Stimulated activated CD8-positive, alpha-beta memory T cell treated with anti-CD3 and anti-CD28 coated beads, Interleukin-7, amount 100 ng/mL, for 24 hours (primary cell): ENCODE results near the gene HSD17B8.
"Not testable (repeated sequence)": the region's sequence is repeated elsewhere in the genome, so short reads cannot be mapped to it uniquely, and the experiment has no call there.

Source experiments
- DNase-seq: peaks from one replicate; pipeline ENCODE4 v3.0.0-alpha.2; 2020; ENCODE audit warnings: low read depth

Gene HSD17B8

DNA sequence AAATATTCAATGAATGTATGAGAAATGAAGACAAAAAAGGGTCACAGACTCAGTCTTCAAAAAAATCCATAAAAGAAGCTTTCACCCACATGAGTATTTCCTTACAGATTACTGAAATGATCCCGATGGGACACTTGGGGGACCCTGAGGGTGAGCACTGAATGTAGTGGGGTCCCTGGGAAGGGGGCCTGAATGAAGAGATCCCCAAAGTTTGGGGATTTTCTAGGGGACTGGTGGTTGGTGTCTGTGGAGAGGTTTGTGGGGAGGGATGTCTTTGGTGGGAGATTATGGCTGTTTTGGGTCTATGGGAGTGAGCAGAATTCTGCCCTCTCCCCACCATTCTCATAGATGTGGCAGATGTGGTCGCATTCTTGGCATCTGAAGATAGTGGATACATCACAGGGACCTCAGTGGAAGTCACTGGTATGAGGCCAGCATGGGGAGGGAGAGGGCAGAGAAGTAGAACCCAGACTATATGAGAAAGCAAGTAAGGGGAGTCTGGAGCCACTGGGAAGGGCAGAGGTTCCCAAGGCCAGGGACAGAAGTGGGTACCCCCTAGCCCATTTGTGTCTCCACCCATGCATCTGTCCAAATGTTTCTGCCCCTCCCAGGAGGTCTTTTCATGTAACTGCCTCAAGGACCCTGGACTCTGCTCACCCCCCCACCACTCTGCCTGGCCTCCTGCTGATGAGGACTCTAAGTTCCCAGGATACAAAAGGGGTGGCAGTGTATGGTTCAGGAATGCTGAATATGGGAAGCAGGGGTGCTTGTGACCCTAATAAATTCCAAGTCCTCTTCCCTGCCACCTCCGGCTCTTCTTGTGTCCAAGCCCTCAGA is 1.8 kb downstream of the HSD17B8 start:
- no peak for DNase-seq

DNA sequence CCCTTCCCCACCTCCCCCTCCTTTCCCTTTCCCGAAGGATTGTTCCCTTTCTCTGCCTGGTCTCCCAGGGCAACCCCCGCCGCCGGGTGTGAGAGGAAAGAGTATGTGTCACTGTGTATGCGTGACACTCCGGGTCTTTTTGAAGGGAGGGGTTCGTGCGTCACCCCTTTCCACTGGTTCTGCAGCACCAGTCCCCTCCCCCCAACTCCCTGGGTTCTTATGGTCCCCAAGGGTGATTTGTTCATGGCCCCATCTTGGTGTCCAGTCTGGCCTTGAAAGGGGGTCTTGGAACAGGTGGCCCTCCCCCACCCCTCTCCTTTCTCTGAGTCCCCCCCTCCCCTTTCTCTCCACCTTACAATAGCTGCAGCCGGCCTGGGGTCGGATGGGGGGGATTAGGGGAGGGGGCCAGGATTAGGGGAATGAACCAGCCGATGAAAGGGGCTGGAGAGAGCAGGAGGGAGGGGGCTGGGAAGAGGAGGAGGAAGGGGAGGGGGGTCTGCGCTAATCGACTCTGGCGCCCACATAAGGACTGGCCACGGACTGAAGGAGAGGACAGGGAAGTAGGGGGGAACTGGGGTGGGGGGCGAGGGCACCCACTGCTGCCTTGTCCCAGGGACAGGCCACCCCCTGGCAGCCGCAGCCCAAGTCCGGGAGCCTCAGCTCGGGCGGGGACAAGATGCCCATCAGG is 2.6 kb downstream of the HSD17B8 start:
- no peak for DNase-seq

DNA sequence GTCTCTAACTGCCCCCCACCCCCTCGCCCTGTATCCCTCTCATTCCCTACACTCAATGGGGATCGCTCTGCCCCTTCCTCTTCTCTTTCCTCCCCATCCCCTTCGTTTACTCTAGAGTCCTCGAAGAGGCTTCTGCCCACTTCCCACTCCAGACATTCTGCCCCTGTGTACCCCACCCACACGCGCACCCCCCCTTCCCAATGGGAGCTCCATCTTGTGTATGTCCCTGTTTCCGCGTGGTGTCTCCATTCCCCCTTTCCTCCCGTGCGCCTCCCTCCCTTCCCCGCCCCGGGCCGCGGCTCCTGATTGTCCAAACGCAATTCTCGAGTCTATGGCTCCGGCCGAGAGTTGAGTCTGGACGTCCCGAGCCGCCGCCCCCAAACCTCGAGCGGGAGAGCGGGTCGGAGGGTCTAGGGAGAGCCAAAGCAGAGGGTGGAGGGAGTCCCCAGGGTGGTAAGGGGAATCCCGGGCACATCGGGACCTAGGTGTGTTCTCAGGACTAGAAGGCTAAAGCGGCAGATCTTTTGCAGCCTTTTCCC is 3.2 kb downstream of the HSD17B8 start:
- DNase-seq, result no peak

DNA sequence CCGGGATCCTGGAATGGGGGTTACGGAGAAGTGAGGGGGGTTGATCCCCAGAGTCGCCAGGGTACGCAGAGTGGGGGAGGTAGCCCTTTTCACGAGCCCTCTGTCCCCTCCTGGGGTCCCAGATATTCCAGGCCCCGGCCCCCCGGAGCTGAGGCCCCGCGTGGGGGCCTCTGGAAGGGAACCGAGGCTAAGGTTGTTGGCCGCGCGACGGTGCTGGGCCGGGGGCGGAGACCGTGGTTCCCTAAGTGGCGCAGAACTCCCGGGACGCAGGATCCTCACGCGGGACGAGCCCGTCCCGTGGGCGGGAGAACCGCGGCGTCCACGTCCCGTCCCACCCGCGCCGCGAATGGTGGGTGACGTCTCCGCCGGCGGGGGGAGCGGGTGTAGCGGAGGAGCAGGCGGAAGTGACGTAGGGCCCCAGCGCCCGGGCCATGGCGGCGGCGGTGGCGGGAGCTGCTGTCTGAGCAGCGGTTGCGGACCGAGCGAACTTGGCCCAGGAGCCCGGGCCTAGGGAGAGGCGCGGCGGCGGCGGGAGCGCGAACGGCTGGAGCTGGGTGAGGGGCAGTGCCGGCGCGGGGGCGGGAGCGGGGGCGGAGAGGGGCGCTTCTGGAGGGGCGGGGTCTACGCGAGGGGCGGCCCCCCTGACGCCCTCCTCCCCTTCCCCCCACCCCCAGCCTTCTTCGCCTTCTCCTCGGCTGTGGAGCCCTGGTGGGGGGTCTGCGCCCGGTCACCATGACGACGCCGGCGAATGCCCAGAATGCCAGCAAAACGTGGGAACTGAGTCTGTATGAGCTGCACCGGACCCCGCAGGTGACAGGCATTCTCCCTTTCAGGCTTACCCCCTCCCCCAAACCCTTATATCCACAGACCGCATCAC is 3.9 kb downstream of the HSD17B8 start, which contains the start of gene RING1:
TSS of gene RING1 (plus strand) at position 410 of the 877 bp plus-strand sequence. CDS start at position 733, 323 bp downstream.
- DNase-seq, result peak; percentile 63

DNA sequence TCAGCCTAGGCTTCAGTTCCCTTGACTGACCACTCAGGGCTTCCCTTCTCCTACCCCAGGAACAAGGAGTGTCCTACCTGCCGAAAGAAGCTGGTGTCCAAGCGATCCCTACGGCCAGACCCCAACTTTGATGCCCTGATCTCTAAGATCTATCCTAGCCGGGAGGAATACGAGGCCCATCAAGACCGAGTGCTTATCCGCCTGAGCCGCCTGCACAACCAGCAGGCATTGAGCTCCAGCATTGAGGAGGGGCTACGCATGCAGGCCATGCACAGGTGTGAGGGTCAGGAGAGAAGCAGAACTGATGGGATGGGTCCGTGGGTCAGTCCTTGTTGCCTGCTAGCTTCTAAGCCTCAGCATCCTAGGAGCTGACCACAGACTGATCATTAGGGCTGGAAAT is 5.4 kb downstream of the HSD17B8 start:
- no peak for DNase-seq

DNA sequence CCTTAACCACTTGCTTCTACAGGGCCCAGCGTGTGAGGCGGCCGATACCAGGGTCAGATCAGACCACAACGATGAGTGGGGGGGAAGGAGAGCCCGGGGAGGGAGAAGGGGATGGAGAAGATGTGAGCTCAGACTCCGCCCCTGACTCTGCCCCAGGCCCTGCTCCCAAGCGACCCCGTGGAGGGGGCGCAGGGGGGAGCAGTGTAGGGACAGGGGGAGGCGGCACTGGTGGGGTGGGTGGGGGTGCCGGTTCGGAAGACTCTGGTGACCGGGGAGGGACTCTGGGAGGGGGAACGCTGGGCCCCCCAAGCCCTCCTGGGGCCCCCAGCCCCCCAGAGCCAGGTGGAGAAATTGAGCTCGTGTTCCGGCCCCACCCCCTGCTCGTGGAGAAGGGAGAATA is 6.7 kb downstream of the HSD17B8 start:
- no peak for DNase-seq

DNA sequence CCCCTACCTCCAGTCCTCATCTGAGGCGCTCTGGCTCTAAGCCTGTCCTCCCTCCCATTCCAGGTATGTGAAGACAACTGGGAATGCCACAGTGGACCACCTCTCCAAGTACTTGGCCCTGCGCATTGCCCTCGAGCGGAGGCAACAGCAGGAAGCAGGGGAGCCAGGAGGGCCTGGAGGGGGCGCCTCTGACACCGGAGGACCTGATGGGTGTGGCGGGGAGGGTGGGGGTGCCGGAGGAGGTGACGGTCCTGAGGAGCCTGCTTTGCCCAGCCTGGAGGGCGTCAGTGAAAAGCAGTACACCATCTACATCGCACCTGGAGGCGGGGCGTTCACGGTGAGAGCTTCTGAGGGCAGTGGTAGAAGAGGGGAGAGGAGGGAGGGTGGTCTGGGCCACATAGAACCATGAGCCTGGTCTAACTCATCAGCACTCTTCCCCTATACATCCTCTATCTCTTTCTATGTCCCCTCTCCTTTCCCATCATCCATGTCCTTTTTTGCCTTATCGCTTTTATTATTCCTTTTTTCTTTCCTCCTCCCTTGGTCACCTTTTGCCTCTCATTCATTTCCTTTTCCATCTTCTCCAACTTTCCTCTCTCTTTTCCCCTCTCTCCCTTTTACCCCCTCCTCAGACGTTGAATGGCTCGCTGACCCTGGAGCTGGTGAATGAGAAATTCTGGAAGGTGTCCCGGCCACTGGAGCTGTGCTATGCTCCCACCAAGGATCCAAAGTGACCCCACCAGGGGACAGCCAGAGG is 7.4 kb downstream of the HSD17B8 start:
- DNase-seq, result no peak

DNA sequence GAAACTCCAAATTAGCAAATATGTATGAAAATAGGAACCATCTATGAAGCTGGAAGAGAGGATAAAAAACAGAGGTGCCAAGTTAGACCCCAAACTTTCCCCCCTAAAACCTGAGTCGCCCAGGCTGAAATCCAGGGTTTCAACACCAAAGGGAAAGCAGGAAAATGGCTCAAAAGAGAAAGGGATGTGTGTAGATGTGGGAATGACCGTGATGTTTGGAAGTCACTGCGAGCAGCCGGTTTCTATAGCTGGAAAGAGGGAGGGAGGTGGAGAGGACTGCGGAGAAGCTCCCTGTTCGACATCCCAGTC is 8.4 kb downstream of the HSD17B8 start:
- DNase-seq, result no peak

DNA sequence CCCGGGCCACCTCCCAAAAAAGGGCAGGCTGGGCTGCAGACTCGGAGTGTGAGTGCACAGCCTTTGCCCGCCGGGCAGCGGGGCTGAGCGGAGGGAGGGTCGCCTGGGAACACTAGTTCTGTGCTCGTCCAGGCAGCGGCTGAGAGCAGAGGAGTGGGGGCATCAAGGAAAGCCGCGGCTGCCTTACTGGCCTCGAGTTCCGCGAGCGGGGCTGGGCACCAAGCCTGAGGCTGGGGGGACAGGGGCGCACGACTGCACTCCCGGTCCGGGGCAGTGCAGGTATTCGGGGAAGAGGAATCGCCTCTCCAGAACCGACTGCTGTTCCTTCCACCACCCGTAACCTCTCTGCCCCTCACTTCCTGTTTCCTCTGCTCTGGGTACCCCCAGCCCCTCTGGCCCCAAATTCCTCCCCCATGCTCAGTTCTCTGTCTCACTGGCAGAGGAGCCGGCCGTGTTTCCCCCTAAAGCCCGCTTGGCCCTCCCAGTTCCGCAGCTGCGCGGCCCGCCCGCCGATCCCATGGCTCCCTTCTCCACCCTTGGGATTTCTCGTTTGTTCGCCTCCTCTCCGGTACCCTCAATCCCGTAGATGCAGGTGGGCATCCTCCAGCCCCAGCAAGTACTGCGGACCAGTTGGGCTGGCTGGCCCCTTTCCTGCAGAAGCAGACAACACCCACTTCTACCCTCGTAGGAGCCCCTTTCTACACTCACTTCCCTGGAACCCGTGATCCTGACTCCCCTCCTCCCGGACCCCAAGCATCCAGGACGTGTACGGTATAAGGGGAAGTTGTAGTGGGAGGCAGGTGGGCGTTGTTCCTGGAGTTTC is 8.9 kb downstream of the HSD17B8 start:
- no peak for DNase-seq

DNA sequence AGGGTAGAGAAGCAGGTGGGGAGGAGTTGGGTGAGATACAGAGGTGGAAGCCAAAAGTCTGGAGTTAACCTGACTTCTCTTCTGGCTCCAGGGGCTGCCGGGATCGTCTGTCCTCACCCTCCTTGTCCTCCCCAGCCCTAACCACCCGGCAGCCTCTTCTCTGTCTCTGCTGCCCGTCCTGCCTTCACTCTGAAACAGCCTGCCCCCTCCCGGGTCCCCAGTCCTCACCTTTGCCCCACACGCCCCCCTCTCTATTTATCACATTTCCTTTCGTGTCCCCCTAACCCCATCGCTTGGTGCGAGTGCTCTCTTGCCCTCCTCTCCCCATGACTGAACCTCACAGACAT is 9.5 kb downstream of the HSD17B8 start:
- no peak for DNase-seq

DNA sequence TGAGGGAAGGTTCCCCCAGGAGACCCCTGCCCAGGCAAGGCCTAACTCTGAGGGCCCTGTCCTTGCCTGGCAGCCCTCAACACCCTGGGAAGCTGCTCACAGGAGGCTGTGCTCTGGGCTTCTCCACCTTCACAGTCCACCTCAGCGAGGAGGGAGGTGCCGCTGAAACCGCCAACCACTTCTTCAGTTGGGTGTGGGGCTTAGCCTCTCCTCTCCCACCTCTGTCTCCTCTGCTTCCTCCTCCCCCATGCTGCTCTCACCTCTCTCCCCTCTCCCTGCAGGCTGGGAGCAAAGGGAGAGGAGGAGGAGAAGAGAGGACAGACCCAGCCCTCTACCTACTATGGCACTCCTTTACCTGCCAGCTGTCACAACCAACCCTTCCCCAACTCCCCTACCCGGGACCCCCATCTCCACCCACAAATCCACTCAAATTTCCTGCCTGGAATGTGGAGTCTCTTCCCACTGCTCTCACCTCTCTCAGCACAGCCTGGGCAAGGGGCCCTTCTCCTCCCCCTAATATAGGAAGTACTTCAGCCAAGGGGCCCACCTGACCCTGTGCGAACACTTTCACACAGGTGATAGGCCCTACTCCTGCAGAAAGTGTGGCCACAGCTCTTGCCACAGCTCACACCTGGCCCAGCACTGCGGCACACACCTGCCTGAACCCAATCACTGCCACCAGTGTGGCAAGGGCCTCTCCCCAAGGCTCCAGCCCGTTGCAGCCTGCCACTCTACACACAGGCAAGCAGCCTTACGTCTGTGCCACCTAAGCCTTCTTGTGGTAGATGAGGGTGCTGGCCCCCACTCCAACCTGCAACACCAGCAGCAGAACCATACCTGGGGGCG is 11.0 kb downstream of the HSD17B8 start:
- no peak for DNase-seq

DNA sequence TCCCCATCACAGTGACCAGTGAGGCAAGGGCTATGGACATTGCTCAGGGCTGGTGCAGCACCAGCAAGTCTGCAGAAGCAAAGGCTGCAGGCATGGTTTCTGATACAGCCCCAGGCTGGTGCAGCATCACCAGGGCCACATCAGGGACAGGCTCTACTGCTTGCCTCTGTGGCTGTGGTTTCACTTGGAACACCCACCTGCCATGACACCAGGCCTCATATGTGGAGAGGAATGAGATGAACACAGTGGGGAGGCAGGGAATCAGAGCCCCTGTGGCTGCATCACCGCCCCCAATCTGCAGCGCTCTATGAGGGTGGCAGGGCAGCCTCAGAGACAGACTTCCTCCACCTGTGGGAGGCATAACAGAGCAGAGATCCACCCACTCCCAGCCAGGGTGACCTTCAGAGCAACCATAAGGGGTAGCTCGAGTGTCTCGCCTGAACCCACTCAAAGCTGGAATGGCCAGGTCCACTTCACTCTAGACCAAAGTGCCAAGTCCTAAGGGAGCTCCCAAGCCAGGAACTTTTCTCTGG is 11.7 kb downstream of the HSD17B8 start:
- DNase-seq, result no peak

DNA sequence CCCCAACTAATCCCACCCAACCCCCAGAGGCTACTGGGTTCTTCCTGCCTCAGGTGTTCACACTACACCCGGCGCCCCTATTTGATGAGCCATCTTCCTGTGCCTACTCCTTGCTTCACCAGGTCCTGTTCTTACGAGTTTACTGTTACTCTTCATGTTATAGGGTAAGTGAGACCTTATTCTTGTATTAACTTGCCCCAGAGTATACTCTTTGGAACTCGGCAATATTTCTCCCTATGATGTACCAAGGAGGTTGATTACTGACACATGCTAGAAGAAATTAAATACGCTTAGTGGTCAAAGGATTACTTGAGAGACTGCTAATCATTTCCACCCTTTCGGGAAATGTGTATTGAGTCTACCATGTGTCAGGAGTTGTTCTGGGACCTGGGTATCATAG is 12.8 kb downstream of the HSD17B8 start:
- DNase-seq, result no peak

DNA sequence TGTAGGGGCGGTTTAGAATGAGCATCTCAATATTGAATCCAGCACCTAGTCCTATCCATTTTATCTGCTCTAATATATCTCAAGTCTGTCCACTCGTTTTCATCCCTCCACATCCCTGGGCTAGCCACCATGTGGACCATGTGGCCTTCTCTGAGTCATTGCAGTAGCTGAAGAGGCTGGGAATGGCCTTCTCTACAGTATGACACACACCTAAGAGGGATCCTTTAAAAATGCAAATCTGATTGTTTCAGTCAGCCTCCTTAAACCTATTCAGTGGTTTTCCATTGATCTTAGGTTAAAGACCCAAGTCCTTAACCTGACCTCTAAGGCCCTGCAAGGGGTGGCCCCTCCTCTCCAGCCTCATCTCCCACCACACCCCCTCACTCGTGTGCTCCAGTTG is 13.2 kb downstream of the HSD17B8 start:
- DNase-seq, result no peak

DNA sequence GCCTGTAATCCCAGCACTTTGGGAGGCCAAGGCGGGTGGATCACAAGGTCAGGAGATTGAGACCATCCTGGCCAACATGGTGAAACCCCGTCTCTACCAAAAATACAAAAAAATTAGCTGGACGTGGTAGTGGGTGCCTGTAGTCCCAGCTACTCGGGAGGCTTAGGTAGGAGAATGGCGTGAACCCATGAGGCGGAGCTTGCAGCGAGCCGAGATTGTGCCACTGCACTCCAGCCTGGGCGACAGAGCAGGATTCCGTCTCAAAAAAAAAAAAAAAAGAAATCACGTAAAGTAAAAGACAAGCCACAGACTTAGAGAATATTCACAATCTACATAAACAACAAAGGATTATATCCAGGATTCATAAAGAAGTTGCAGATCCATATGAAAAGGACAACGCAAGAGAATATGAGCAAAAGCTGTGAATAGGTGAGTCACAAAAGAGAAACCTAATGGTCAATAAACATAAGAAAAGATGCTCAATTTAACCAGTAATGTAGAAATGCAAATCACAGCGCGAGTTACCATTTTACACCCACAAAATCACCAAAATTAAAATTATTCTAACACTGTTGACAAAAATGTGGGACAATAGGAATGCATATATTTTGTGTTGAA is 22.2 kb downstream of the HSD17B8 start:
- DNase-seq, result not testable (repeated sequence)

DNA sequence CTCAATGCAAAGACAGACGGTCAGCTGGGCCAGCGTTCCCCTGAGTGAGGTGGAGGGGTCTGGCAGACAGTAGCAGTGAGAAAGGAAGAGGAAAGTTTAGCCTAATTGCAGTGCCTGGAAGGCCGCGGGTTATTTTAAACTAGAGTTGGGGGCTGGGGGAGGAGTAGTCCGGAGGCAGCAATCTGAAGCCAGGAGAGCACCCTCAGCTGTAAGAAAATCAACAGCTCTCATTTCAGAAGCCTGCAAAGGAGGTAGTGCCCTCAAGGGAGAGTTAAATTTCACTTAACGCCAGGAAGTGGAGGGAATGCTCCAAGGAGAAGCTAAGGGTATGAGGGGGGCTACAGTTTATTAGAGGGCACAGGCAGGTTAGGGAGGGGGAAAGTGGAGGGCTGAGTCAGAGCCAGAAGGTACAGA is 30.8 kb downstream of the HSD17B8 start:
- DNase-seq, result no peak

DNA sequence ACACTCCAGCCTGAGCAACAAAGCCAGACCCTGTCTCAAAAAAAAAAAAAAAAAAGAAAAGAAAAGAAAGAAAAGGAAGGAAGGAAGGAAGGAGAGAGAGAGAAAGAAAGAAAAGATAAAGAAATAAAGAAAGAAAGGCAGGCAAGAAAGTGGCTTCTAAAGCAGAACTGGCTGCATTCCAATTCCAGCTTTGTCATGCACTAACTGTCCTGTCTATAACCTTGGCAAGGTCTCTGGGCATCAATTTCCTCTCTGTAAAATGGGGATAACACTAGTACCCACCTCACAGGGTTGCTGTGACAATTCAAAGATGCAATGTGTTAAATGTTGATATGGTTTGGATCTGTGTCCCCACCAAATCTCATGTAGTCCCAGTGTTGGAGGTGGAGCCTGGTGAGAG is 31.9 kb downstream of the HSD17B8 start:
- DNase-seq, result no peak

DNA sequence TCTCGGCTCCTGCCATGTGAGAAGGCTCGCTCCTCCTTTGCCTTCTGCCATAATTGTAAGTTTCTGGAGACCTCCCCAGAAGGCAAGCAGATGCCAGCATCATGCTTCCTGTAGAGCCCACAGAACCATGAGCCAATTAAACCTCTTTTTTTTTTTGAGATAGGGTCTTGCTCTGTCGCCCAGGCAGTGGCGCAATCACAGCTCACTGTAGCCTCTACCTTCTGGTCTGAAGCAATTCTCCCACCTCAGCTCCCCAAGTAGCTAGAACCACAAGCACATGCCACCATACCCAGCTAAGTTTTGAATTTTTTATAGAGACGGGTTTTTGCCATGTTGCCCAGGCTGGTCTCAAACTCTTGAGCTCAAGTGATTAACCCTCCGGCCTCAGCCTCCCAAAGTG is 32.4 kb downstream of the HSD17B8 start:
- DNase-seq, result no peak

DNA sequence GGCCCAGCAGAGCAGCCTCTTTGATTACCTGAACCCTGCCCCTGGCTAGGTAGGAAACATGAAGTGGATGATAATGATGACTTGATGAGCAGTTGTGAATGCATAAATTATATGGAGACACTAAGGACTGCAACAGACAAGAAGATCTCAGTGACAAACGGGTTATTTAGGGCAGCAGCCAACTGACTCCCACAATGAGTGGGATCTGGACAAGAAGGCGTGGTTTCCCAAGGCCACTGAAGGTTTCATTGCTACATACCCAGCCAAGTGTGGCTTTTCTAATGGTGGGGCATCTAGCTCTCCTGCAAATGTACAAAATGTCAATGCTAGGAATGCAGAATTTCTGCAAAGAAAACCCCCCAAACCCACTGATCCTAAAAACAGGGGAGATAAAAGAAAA is 33.3 kb downstream of the HSD17B8 start:
- no peak for DNase-seq
